Gastroesophageal sphincter (tissue), 4 donors: ENCODE measurements around the gene EFR3B. TPM values are rescaled to one million over a fixed set of nuclear protein-coding genes. Genes with fewer than 3 reads are reported as not detected.

Experiments
- ATAC-seq: fragments of 150-250 bp; one replicate; pipeline ENCODE4 v1.9.1; 2016; ENCODE audit warnings: mild to moderate bottlenecking, moderate library complexity
- H3K27ac ChIP-seq, 4 donors: fragments of 200-600 bp; sonication (generic) in 3 of 4; 1 replicate in 3 of 4; 2 replicates in 1 of 4; pipeline ENCODE4 v1.5.1; 2016 to 2019
- H3K27me3 ChIP-seq: fragments of 200-600 bp; sonication (generic); one replicate; pipeline ENCODE4 v1.5.1; 2019
- H3K36me3 ChIP-seq, 2 donors: fragments of 200-600 bp; sonication (generic); one replicate each; pipeline ENCODE4 v1.5.1; 2019; ENCODE audit warnings: control low read depth in 1 of 2
- H3K4me1 ChIP-seq, 3 donors: fragments of 200-600 bp; sonication (generic); 1 replicate in 2 of 3; 2 replicates in 1 of 3; pipeline ENCODE4 v1.5.1; 2016 to 2019; ENCODE audit warnings: control low read depth in 2 of 3
- H3K4me3 ChIP-seq, 2 donors: fragments of 200-600 bp; sonication (generic); one replicate each; pipeline ENCODE4 v1.5.1; 2019; ENCODE audit warnings: mild to moderate bottlenecking in 1 of 2, moderate library complexity in 1 of 2
- H3K9me3 ChIP-seq, 3 donors: fragments of 200-600 bp; sonication (generic); one replicate each; pipeline ENCODE4 v1.5.1; 2017 to 2019; ENCODE audit warnings: control low read depth in 2 of 3
- CTCF ChIP-seq, 4 experiments: fragments of 200-600 bp in 2 of 4; fragments of 450-650 bp in 2 of 4; sonication (generic) in 1 of 4; IDR thresholded peaks; one replicate each; pipeline ENCODE4 v1.5.1; 2017 to 2019; ENCODE audit warnings: antibody characterized with exemption in 4 of 4, mild to moderate bottlenecking in 2 of 4, moderate library complexity in 2 of 4
- EP300 ChIP-seq: sonication (generic); formaldehyde crosslinking; IDR thresholded peaks from one replicate; pipeline ENCODE4 v1.6.1; 2017; ENCODE audit warnings: antibody characterized with exemption, mild to moderate bottlenecking
- POLR2A ChIP-seq, 2 donors: fragments of 450-650 bp; IDR thresholded peaks; one replicate each; pipeline ENCODE4 v1.6.1; 2017; ENCODE audit warnings: antibody characterized with exemption in 2 of 2, mild to moderate bottlenecking in 2 of 2, moderate library complexity in 1 of 2
- POLR2AphosphoS5 ChIP-seq: sonication (generic); formaldehyde crosslinking; IDR thresholded peaks from one replicate; pipeline ENCODE4 v1.6.1; 2017; ENCODE audit warnings: antibody characterized with exemption
- WGBS, 2 donors: methylation state at CpG; one replicate each; pipeline ENCODE4 v1.1.5; 2018; ENCODE audit warnings: low coverage in 1 of 2; 5-methylcytosine and 5-hydroxymethylcytosine counted together
- total RNA-seq, 4 donors: library from RNA; depleted of rRNA; stranded (reverse); fragments of >200 nt; gene quantifications; one replicate each; pipeline ENCODE4 v1.1.0, GENCODE V29; 2016

Gene EFR3B
- total RNA-seq, 4 donors from 2014 or later: 0.67 to 2.4 (median 1.5) TPM

DNA sequence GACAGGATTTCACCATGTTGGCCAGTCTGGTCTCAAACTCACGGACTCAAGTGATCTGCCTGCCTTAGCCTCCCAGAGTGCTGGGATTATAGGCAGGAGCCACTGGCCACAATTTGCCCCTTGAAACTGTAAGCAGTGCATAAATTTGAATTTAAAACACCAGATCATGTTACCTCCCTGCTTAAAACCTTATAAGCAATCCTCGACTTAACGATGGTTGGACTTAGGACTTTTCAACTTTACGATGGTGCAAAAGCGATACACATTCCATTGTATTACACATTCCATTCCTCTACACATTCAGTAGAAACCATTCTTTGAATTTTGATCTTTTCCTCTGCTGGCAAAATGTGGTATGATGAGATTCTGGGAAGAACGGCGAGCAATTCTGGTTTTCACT is 23.2 kb upstream of the EFR3B start:
- Histone ChIP-seq H3K27ac (no peak overlapping the region), H3K36me3 (no peaks in the 10 kb centered on the region), H3K27me3 (no peaks in the 10 kb centered on the region), H3K4me1 (no peaks in the 10 kb centered on the region), H3K9me3 (no peaks in the 10 kb centered on the region), H3K4me3 (no peak overlapping the region)
- no peak for ATAC-seq
- TF ChIP-seq CTCF (IDR thresholded peaks at IDR 0.05) (no peak), POLR2A (IDR thresholded peaks at IDR 0.05) (no peak), EP300 (no peak), POLR2AphosphoS5 (no peak)
- WGBS, 2 donors: 87 to 93% methylated on average over 3 to 5 of the region's 7 CpGs

DNA sequence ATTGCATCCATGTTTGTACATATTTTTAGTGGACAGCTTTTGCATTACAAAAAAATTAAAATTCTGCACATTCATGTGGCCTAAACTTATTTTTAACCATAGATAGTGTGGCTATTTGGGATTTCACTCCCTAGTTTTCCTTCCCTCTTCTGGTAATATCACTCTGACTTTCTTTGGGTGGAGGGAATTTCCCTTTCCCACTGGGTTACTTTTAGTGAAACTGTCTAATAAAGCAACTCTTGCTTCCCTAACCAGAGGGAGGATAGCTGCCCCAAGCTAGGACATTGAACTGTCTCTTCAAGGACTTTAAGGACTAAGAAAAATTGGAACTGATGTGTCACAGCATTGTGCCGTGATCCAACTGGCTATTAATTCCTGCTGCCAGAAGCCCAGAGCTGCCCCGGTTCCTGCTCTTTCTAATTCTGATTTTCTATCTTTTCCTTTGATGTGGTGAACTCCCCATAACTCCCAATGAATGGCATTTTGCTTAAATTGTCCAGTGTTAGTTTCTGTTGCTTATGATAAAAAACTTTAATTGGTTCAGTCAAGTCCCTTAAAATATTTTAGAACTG is 20.0 kb upstream of the EFR3B start:
- H3K9me3 ChIP-seq: no peaks in the 10 kb centered on the region
- H3K36me3 ChIP-seq: no peaks in the 10 kb centered on the region
- no peak for TF ChIP-seq POLR2AphosphoS5
- no peaks in the 10 kb centered on the region for H3K27me3 ChIP-seq
- H3K27ac ChIP-seq: no peak overlapping the region
- 72 to 80% methylated on average over 2 of the region's 2 CpGs for WGBS, 2 donors
- no peak for ATAC-seq
- no peaks in the 10 kb centered on the region for H3K4me1 ChIP-seq
- H3K4me3 ChIP-seq: no peak overlapping the region

DNA sequence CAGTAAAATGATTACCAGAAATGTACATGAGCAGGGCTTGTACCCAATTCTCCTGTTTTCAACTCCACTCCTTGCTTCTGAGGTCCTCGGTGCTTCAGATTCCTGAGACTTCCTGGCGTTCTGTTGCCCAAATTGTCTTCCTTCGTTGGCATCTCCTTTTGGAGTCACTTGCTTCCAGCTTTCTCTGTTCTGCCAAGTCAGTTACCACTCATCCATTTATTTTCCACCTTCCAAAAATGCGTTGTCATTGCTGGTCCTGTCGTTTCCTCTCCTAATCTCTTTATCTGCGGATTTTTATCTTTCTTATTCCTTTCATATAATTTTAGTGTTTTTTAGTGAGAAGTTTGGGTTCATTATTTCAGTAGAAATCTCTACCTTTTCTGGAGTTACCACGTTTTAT is 18.5 kb upstream of the EFR3B start:
- Histone ChIP-seq H3K36me3 (no peaks in the 10 kb centered on the region), H3K27ac (no peak overlapping the region), H3K27me3 (no peaks in the 10 kb centered on the region), H3K4me1 (no peaks in the 10 kb centered on the region), H3K4me3 (no peak overlapping the region), H3K9me3 (no peaks in the 10 kb centered on the region)
- TF ChIP-seq POLR2A (IDR thresholded peaks at IDR 0.05) (no peak), EP300 (no peak), POLR2AphosphoS5 (no peak), CTCF (IDR thresholded peaks at IDR 0.05) (no peak)
- ATAC-seq: no peak
- 60 to 68% methylated on average over 5 to 7 of the region's 7 CpGs for WGBS, 2 donors

GRCh38 chr2:25025229-25026007 is 16.5 kb upstream of the EFR3B start:
- no peaks in the 10 kb centered on the region for H3K36me3 ChIP-seq
- no peak for TF ChIP-seq POLR2AphosphoS5
- TF ChIP-seq EP300: no peak
- TF ChIP-seq CTCF (IDR thresholded peaks at IDR 0.05): no peak
- TF ChIP-seq POLR2A (IDR thresholded peaks at IDR 0.05): no peak
- H3K4me1 ChIP-seq: no peaks in the 10 kb centered on the region
- WGBS, 2 donors: 83 to 87% methylated on average over 2 to 6 of the region's 6 CpGs
- H3K27me3 ChIP-seq: no peaks in the 10 kb centered on the region
- H3K27ac ChIP-seq: no peak overlapping the region
- H3K9me3 ChIP-seq: no peaks in the 10 kb centered on the region
- H3K4me3 ChIP-seq: no peak overlapping the region
- ATAC-seq: no peak

DNA sequence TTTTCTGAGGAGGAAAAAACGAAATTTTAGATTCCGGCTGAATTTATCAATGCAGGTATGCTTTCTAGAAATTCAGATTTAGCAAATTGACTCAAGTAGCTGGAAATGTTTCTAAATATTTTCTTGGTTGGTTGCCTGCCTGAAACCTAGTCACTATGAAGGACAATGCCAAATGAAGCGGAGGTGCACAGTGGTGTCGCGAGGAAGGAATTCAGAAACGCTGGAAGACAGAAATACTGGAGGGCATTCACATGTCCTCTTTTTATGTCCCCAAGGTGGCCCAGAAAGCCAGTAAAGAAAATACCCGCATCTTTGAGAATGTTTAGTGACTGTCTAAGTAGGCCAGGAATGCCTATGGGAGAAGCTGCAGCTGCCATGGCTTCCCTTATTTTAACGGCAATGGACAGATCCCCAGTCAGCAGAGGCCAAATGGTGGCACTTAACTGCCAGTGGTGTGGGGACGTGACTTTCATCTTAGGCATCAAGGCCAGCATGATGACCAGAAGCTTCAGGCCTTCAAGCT is 15.8 kb upstream of the EFR3B start:
- Histone ChIP-seq H3K27me3 (no peaks in the 10 kb centered on the region), H3K36me3 (no peaks in the 10 kb centered on the region), H3K27ac (no peak overlapping the region), H3K4me3 (no peak overlapping the region), H3K4me1 (no peaks in the 10 kb centered on the region), H3K9me3 (no peaks in the 10 kb centered on the region)
- no peak for ATAC-seq
- WGBS, 2 donors: 90 to 93% methylated on average over 7 to 9 of the region's 9 CpGs
- TF ChIP-seq EP300 (no peak), POLR2AphosphoS5 (no peak), CTCF (IDR thresholded peaks at IDR 0.05) (no peak), POLR2A (IDR thresholded peaks at IDR 0.05) (no peak)
